GM18861 (cell line): Measurements from ENCODE around the gene APPL2.
A peak's percentile ranks its signal among the peaks of the same experiment; 100 is the strongest.

Source experiments
- ATAC-seq: cut with Tn5 transposase; IDR thresholded peaks from one replicate; pipeline ENCODE4 v1.9.1; 2021; ENCODE audit not compliant: unreplicated experiment

APPL2 gene

DNA sequence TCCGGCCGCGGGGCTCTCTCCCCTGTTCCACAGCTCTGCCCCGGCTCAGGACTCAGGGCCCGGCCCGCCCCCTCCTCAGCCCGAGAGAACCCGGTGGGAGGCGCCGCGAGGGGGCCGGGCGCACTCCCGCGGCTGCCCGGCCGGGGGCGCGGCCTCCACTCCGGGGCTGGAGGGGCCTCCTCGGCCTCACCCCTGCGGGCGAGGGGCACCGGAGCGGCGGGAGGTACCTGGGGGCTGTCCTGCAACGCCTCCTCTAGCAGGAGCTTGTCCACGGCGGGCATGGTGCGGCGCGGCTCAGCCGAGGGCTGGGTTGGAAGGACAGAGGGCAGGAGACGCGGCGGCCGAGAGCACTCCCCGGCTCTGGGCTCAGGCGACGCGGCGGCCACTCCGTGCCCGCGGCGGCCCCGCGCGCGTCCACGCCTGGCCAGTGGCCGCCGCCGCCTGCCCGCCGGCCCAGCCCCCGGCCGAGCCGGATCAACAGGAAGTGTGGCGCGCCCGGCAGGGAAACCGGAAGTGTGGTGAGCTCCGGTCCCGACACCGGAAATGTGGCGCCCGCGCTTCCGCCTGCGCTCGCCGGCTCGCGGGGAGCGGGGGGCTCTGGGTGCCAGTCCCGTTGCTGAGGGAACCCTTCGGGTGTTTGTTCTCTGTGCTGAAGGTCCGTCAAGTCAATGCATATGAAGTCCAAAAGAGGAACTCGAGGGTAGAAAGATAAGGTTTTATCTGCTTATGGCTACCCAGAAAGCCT lies at the start of gene APPL2:
Gene APPL2 (minus strand): TSS at position 443 of the 745 bp plus-strand sequence. CDS start 162 bp downstream, at position 281.
- ATAC-seq: peak; percentile 66

DNA sequence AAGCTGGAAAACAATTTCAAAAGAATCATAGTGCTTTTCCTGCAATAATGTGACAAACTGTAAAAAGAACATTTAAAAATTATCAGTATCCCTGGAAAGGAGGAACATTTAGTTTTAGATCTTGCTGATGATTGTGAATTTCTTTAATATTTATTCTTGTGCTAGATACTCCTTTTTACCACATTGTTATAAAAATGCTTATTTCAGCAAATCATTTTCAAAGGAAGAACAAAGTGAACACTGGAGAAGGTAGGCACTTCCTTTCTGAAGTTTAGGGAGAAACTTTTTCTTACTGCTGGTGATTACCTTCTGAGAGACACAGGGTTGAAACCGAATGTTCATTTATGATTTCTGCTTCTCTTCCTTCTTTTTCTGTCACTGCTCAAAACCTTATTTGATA lies 49.4 kb upstream of the APPL2 start:
- no peak for ATAC-seq

DNA sequence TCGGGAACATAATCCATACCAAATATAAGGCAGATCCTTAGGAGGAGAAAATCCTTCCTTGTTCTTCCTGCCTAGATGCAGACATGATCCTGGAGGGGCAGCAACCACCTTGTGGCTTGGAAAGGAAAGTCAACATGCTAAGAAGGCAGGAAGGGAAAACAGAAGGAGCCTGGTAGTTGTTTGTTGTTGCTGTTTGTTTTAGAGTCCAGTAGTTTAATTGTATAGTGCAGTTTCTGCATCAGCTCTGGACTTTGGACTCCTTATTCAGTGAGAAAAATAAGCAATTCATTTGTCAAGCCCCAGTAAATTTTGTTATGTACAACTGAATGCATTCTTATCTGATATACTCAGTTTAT lies 45.7 kb upstream of the APPL2 start:
- no peak for ATAC-seq

GRCh38 chr12:105280966-105281693 lies 45.2 kb upstream of the APPL2 start:
- ATAC-seq: no peak

- no peak for ATAC-seq
These were observed 43.6 kb upstream of the APPL2 start for GRCh38 chr12:105279460-105280056.

DNA sequence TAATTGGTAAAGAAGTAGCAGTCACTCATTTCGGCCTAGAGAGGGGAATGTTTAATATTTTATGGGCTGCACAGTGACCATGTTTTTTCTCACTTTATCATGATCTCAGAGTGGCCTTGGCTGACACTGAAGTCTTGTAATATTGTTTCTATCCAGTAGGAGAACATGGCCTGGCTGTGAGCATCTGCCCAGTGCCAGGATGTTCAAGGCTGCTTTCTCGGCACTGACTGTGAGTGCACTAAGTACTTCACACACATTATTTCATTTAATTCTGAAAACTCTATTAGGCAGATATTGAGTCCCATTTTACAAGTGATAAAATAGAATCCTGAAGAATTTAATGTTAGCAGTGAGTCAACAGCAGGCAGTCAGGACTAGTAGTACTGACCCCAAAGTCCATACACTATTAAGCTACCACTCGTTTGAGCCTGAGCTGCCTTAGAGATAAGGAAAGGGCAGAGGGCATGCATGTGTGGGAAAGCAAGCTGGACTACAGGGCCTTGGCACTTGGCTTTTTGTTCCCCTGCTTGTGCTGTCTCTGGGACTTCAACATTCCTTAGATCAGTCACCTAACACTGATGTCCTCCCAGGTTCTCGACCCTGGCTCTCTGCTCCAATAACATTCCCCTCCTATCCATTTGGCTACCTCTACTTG lies 42.2 kb upstream of the APPL2 start:
- no peak for ATAC-seq

GRCh38 chr12:105275997-105276733 lies 40.2 kb upstream of the APPL2 start:
- no peak for ATAC-seq

DNA sequence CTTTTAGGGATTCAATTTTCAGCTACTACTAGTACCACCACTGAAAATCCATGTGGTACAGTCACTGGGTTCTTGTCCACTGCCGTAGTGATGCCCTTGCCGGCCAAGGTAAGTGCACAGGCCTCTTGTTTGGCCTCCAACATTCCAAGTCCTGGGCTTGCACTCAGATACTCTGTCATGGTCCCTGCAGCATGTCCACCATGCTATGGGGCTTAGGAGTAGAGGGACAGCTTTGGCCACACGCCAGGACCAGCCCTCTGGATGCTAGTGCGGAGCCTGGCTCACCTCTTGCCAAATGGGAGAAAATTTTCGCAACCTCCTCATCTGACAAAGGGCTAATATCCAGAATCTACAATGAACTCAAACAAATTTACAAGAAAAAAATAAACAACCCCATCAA lies 38.6 kb upstream of the APPL2 start:
- no peak for ATAC-seq

- no peak for ATAC-seq
These were observed 37.6 kb upstream of the APPL2 start for GRCh38 chr12:105273601-105274000.

DNA sequence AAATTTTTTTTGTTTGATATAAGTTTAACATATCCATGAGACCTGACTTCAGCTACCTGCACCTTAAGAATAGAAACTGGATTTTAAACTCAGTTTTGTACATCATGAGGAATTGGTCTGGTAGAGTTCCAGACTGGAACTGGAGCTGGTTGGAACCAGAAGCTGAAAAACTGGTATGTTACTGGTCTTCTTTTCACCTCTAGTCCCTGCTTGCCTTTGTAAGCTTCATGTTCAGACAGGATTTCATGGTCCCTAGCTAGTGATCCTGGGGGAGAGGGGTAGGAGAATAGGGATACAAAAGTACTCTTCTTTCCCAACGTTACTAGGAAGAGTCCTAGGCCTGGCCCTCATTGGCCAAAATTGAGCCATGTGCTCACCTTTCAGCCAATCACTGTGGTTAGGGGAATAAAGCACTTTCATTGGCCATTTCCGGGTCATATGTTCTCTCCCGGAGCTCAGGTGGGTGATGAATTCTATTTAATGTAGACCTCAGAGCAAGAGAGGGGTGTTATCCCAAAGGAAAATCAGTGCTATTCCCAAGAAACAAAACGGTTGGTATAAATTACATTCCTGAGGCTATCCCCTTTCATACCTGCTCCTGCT lies 36.9 kb upstream of the APPL2 start:
- no peak for ATAC-seq

GRCh38 chr12:105272152-105272551 lies 36.2 kb upstream of the APPL2 start:
- ATAC-seq: no peak

GRCh38 chr12:105271364-105271763 lies 35.4 kb upstream of the APPL2 start:
- no peak for ATAC-seq

GRCh38 chr12:105270671-105271255 lies 34.8 kb upstream of the APPL2 start:
- no peak for ATAC-seq

GRCh38 chr12:105267711-105268110 lies 31.7 kb upstream of the APPL2 start:
- no peak for ATAC-seq

- ATAC-seq: no peak
These were observed 28.8 kb upstream of the APPL2 start for GRCh38 chr12:105264771-105265170.

DNA sequence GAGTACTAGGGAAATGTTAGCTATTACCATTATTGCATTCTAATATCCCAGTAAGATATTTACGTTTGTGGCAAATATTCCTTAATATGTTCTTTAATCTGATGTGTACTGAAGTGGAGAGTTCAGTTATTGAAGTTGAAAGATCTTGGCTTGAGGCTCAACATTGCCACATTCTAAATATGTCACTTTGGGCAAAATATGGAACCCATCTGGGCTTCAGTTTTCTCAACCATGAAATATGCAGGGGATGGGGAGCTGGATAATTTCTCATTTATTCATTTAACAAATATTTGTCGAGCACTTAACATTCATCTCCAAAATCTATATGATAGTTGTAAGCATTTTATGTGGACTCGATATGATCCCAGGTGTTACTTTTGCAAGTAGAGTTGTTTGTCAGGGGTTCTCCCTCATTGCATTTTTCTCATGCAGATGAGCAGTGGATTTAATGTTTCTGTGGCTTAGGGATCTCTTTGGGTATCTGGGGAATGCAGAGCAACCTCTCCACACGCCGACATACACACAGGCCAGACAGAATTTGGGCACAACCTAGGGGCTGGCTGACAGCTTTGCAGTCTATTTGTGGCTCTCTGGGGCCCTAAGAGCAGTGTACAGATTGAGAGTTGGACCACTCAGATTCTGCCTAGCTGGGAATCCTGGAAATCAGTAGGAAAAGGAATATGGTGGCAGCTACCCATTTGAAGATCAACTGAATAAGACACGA lies 26.6 kb upstream of the APPL2 start:
- no peak for ATAC-seq

DNA sequence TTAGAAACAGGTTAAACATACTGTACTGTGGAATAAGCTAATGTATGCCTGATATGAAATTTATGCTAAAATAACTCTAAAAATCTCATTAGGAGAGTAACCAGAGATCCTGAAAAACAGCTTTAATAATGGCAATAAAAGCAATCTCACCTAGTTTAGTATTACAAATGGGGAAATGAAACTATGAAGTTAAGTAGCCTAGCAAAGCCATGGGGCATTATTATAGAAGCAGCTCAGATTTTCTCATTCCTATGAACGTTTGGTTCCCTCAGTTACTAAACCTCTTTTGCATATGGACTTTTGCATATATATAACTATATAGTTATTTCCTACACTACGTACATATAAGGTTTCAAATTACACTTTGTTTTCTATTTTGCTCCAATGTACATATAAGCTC lies 25.0 kb upstream of the APPL2 start:
- no peak for ATAC-seq

DNA sequence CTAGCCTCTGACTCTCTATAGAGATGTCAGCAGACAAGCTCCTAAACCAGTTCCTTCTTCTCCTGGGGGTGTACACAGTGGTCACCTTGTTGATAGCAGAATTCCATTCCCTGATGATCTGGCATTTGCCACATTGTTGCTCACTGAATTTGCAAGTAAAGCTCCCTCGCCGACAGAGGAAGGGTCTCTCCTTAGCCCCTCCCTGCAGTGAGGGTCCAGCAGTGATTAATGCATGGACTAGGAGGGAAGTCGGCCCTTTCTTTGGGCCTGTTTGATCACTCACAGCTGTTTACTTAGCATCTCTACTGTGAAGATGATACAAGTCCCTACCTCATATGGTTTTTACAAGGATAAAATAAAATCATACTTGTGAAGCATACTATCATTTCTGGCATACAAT lies 23.3 kb upstream of the APPL2 start:
- ATAC-seq: no peak

GRCh38 chr12:105257321-105257728 lies 21.4 kb upstream of the APPL2 start:
- ATAC-seq: no peak

GRCh38 chr12:105256921-105257320 lies 20.9 kb upstream of the APPL2 start:
- no peak for ATAC-seq
